HTERT RPE-1 (cell line): ENCODE data around the gene VEZT.

Experiments
- in situ Hi-C: fragments of 300-500 bp; cut with MboI; formaldehyde crosslinking; loops from 4 replicates; pipeline ENCODE4 v1.14.3; 2020; ENCODE audit warnings: low sequenced_read_pairs

VEZT gene

GRCh38 chr12:95248604-95249360, 31.2 kb downstream of the VEZT start:
- in situ Hi-C loops: no loop called here

GRCh38 chr12:95253386-95253785, 35.8 kb downstream of the VEZT start:
- in situ Hi-C loops: no loop called here

GRCh38 chr12:95257541-95257940, 39.9 kb downstream of the VEZT start:
- in situ Hi-C loops: no loop called here

GRCh38 chr12:95258151-95258550, 40.5 kb downstream of the VEZT start:
- in situ Hi-C loops: no loop called here

GRCh38 chr12:95258803-95259202, 41.2 kb downstream of the VEZT start:
- in situ Hi-C loops: no loop called here

- in situ Hi-C loops: no loop called here
These were observed 41.8 kb downstream of the VEZT start for GRCh38 chr12:95259368-95259767.

- in situ Hi-C loops: no loop called here
These were observed 43.5 kb downstream of the VEZT start for GRCh38 chr12:95261109-95261508.

GRCh38 chr12:95262808-95263207, 45.2 kb downstream of the VEZT start:
- in situ Hi-C loops: no loop called here

- in situ Hi-C loops: no loop called here
These were observed 48.2 kb downstream of the VEZT start for GRCh38 chr12:95265765-95266164.

GRCh38 chr12:95266254-95266653, 48.6 kb downstream of the VEZT start:
- in situ Hi-C loops: no loop called here

GRCh38 chr12:95269892-95270291, 52.3 kb downstream of the VEZT start:
- in situ Hi-C loops: no loop called here

- in situ Hi-C loops: no loop called here
These were observed 53.9 kb downstream of the VEZT start for GRCh38 chr12:95271465-95271864.

GRCh38 chr12:95277139-95277538, 59.5 kb downstream of the VEZT start:
- in situ Hi-C loops: no loop called here

- in situ Hi-C loops: no loop called here
These were observed 62.2 kb downstream of the VEZT start for GRCh38 chr12:95279856-95280255.

- in situ Hi-C loops: no loop called here
These were observed 64.7 kb downstream of the VEZT start for GRCh38 chr12:95282266-95282665.

- in situ Hi-C loops: no loop called here
These were observed 65.8 kb downstream of the VEZT start for GRCh38 chr12:95283371-95283770.

GRCh38 chr12:95286713-95287112, 69.1 kb downstream of the VEZT start:
- in situ Hi-C loops: no loop called here

- in situ Hi-C loops: no loop called here
These were observed 73.9 kb downstream of the VEZT start for GRCh38 chr12:95291501-95291900.

GRCh38 chr12:95298916-95299315, 81.3 kb downstream of the VEZT start:
- in situ Hi-C loops: no loop called here

- in situ Hi-C loops: no loop called here
These were observed 82.7 kb downstream of the VEZT start for GRCh38 chr12:95300286-95300685.

- in situ Hi-C loops: no loop called here
These were observed 85.9 kb downstream of the VEZT start for GRCh38 chr12:95303476-95303875.

GRCh38 chr12:95304673-95305198, 87.1 kb downstream of the VEZT start:
- in situ Hi-C loops: no loop called here

- in situ Hi-C loops: no loop called here
These were observed 95.0 kb downstream of the VEZT start for GRCh38 chr12:95312656-95313055.
